GM12865 (cell line): ENCODE measurements around the gene XRN2.

Experiments used
- DNase-seq: peaks from one replicate; pipeline ENCODE4 v3.0.0; 2010; ENCODE audit warnings: low read depth
- H3K4me3 ChIP-seq: 2 replicates; pipeline ENCODE4 v1.5.1; 2011; ENCODE audit warnings: mild to moderate bottlenecking, low read depth, low read length, control low read depth
- CTCF ChIP-seq: IDR thresholded peaks from 2 replicates; pipeline ENCODE4 v1.5.1; 2011; ENCODE audit warnings: low read length, control low read depth, low read depth, inconsistent platforms; ENCODE audit not compliant: insufficient read depth; ENCODE audit errors: missing control alignments

The XRN2 gene

GRCh38 chr20:21381619-21382018, 78.5 kb downstream of the XRN2 start:
- no peak for DNase-seq
- no peak overlapping the region for H3K4me3 ChIP-seq
- no peak for TF ChIP-seq CTCF

DNA sequence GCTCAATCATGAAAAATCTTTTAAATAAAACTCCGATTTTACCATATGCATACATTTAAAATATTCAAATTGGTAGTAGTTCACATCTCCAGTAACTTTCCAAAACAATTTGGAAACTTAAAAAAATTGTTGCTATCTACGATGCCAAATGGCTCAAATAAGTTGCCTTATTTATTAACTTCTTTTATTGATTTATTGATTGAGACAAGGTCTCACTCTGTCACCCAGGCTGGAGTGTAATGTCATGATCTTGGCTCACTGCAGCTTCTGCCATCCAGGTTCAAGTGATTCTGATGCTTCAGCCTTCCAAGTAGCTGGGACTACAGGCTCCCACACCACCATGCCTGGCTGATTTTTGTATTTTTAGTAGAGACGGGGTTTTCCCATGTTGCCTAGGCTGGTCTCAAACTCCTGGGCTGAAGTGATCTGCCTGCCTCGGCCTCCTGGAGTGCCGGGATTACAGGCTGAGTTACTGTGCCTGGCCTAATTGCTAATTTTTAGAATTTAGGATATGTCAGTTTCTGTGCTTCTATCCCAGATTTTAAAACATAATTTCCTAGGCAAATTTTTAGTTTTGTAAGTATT, 81.3 kb downstream of the XRN2 start:
- no peak for DNase-seq
- TF ChIP-seq CTCF: no peak
- no peak overlapping the region for H3K4me3 ChIP-seq

GRCh38 chr20:21386111-21386510, 83.0 kb downstream of the XRN2 start:
- H3K4me3 ChIP-seq: no peak overlapping the region
- TF ChIP-seq CTCF: no peak
- no peak for DNase-seq

- no peak for DNase-seq
- no peak for TF ChIP-seq CTCF
These were observed 84.4 kb downstream of the XRN2 start for GRCh38 chr20:21387528-21387927.

GRCh38 chr20:21388566-21388965, 85.4 kb downstream of the XRN2 start:
- no peak overlapping the region for H3K4me3 ChIP-seq
- DNase-seq: no peak
- no peak for TF ChIP-seq CTCF

More at GRCh38 chr20:21387528-21387927, 84.4 kb downstream of the XRN2 start:
- H3K4me3 ChIP-seq: no peak overlapping the region

DNA sequence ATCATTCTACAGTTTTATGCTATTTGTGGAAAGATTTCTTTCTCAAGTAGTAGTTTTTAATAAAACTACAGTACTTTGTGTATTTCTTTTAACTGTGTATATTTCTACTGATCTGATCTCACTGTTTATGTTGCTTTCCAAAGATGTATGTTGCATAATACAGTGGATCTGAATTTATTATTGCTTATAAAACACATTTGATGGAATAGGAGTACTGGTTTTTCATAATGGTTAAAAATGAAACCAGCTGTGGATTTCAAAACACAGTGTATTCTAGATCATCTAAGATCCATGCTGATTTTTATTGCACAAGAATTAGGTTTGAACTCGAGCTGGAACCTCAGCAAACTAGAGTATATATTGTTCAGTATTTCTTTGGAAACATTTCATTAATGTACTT, 86.2 kb downstream of the XRN2 start:
- no peak for TF ChIP-seq CTCF
- DNase-seq: no peak
- H3K4me3 ChIP-seq: no peak overlapping the region

- no peak for TF ChIP-seq CTCF
- H3K4me3 ChIP-seq: no peak overlapping the region
- no peak for DNase-seq
These were observed 87.6 kb downstream of the XRN2 start for GRCh38 chr20:21390768-21391167.
